Activated T-helper 1 cell treated with anti-CD3 and anti-CD28 coated beads, Interleukin-2, amount 50 U/mL, for 16 hours (primary cell): ENCODE results near the gene CAT.

ENCODE experiments used
- DNase-seq, 2 donors: peaks; one replicate each; pipeline ENCODE4 v3.0.0-alpha.2; 2020; ENCODE audit warnings: low read depth in 1 of 2, low spot score in 1 of 2

Gene CAT

GRCh38 chr11:34521265-34521664 is 82.5 kb downstream of the CAT start:
- no peak for DNase-seq
